ENCODE measurements around the gene UBE2J2. TPM values are rescaled to one million over a fixed set of nuclear protein-coding genes. Genes with fewer than 3 reads are reported as not detected.

Gene UBE2J2
- total RNA-seq, 2 donors from 2014 or later: 27.5 to 33.5 TPM

DNA sequence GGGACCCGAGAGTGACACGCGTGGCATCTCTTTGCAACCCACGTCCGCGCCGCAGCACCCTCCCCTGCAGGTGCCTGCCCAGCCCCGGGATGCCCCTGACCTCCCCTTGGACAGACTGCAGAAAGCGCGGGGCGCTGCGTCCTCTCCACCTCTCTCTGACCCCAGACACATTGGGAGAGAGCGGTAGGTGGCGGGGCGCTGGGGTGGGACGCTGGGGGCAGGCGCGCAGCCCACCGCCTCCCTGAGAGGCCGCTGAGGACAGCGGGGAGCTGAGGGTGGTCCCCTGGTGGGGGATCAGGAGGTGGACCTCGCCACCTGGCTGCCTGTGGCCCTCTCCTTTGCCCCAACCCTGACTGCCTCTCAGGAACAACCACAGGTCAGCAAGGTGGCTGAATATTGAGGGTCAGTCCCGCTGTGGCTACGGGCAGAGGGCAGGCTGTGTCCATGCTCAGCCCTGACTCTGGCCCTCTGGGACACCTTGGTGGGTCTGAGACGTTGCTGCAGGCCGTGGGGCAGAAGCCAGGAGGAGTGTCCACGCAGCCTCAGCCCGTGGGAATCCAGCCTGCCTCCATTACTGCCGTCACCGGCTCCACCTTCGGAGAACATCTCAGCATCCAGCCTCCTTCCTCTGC is 761 bp upstream of the UBE2J2 start:
- Histone ChIP-seq H3K27ac (peak overlapping the region; percentile 84 to 89), H3K4me1 (peaks cover 0 to 47% of the 10 kb centered on the region in 2 donors), H3K4me3 (peak overlapping the region; percentile 95 to 96), H3K36me3 (no peaks in the 10 kb centered on the region), H3K27me3 (no peaks in the 10 kb centered on the region), H3K9me3 (no peaks in the 10 kb centered on the region)
- TF ChIP-seq, protein P1, sequence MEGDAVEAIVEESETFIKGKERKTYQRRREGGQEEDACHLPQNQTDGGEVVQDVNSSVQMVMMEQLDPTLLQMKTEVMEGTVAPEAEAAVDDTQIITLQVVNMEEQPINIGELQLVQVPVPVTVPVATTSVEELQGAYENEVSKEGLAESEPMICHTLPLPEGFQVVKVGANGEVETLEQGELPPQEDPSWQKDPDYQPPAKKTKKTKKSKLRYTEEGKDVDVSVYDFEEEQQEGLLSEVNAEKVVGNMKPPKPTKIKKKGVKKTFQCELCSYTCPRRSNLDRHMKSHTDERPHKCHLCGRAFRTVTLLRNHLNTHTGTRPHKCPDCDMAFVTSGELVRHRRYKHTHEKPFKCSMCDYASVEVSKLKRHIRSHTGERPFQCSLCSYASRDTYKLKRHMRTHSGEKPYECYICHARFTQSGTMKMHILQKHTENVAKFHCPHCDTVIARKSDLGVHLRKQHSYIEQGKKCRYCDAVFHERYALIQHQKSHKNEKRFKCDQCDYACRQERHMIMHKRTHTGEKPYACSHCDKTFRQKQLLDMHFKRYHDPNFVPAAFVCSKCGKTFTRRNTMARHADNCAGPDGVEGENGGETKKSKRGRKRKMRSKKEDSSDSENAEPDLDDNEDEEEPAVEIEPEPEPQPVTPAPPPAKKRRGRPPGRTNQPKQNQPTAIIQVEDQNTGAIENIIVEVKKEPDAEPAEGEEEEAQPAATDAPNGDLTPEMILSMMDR (IDR thresholded peaks at IDR 0.05): no peak
- no peak for DNase-seq (ENCODE audit: low spot score)

DNA sequence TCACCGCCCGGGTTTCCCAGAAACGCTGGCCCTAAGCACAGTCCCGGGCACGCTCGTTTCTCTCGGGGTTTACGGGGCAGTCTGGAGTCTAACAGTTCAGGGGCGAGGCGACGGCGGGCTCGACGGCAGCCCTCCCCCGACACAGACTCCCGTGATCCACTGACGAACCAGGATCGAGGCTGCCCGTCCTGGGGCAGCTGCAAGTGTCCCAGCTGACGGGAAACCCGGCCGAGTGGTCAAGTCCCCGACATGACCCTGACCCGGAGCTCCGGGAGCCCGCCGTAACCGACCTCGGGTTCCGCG is 494 bp downstream of the UBE2J2 start:
- Histone ChIP-seq H3K4me3 (peak overlapping the region; percentile 95 to 96), H3K36me3 (peaks cover under 1% of the 10 kb centered on the region), H3K27ac (peak overlapping the region; percentile 84 to 89), H3K4me1 (peaks cover 0 to 49% of the 10 kb centered on the region in 2 donors), H3K9me3 (no peaks in the 10 kb centered on the region), H3K27me3 (no peaks in the 10 kb centered on the region)
- TF ChIP-seq, protein P1 (IDR thresholded peaks at IDR 0.05): no peak
- no peak for DNase-seq (ENCODE audit: low spot score)

DNA sequence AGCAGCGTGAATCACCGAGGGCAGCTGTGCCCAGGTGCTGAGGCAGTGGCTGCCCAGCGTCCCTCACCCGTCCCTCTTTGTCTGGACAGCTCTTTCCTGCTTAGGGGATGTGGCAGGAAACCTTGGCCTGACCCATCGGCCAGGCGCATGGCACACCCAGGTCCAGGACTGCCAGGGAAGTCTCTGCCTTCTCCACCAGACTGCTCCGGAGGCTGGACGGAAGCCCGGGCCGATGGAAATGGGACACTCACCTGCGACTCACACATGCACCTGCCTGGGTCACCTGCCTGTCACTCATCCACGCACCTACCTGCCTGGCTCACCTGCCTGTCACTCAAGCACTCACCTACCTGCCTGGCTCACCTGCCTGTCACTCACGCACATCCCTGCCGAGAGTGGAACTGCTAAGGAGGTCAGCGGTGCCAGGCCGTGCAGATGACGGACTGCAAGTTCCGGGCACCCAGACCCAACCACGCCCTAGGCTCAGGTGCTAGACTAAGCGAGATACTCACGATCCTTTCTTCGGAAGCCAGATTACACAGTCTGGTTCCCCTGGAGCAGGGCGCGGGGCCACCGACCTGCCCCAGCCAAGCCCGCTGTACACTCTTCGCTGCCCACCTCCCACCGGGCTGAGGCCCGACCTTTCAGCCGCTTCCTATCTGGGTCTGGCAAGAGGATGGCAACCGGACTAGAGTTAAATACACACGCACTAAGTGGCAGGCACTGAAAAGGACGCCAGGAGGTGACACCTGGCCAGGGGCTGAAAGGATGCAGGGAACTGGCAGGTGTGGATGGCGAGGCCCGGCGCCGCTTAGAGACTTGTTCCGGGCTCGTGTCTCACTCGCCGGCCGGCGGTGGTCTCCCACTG is 1.1 kb downstream of the UBE2J2 start:
- H3K27me3 ChIP-seq: no peaks in the 10 kb centered on the region
- no peaks in the 10 kb centered on the region for H3K9me3 ChIP-seq
- H3K4me3 ChIP-seq: peak overlapping the region; percentile 95 to 96
- H3K4me1 ChIP-seq: peaks cover 0 to 49% of the 10 kb centered on the region in 2 donors
- H3K27ac ChIP-seq: peak overlapping the region; percentile 84 to 89
- peaks cover 6% of the 10 kb centered on the region for H3K36me3 ChIP-seq
- TF ChIP-seq, protein P1 (IDR thresholded peaks at IDR 0.05): no peak
- no peak for DNase-seq (ENCODE audit: low spot score)

DNA sequence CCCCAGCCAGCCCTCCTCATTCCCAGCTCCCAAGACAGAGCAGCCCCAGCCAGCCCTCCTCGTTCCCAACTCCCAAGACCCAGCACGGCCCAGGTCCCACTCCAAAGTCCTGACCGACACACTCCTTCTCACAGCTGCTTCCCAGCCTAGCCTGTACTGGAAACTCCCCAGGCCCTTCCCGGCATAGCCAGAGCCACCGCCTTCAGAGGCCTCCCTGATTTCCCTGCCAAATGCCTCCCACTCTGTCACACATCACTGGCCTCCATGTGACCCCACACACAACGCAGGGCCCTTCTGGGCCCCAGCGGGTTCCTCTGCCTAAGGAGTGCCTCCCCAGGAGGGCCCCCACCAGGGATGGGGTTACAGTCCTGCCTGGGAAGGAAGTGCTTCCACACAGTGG is 2.8 kb downstream of the UBE2J2 start:
- Histone ChIP-seq H3K9me3 (no peaks in the 10 kb centered on the region), H3K4me3 (peak overlapping the region in 1 of 2 donors; percentile 6), H3K4me1 (peaks cover 0 to 49% of the 10 kb centered on the region in 2 donors), H3K27ac (no peak overlapping the region), H3K27me3 (no peaks in the 10 kb centered on the region), H3K36me3 (peaks cover 16% of the 10 kb centered on the region)
- no peak for DNase-seq (ENCODE audit: low spot score)
- TF ChIP-seq, protein P1 (IDR thresholded peaks at IDR 0.05): no peak

DNA sequence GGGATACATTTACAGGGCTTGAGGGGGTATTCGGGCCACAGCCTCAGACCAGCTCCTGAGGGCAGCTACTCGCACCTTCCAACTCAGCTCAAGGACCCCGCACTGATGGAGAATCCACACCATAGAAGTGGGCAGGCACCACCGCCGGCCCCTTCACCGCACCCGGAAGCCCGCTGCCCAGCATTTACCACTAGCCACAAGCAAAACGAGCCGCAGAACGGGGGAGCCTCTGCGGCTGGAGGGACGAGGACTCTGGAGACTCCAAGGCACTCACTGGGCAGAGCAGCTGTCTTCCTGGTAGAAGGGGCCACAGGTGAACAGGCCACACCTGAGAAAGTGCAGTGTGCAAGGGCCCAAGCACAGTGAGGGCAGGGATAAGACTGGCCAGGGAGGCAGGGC is 5.4 kb downstream of the UBE2J2 start:
- Histone ChIP-seq H3K4me1 (peaks cover 0 to 39% of the 10 kb centered on the region in 2 donors), H3K27me3 (no peaks in the 10 kb centered on the region), H3K9me3 (no peaks in the 10 kb centered on the region), H3K27ac (no peak overlapping the region), H3K36me3 (peaks cover 36% of the 10 kb centered on the region), H3K4me3 (no peak overlapping the region)
- DNase-seq (ENCODE audit: low spot score): no peak
- TF ChIP-seq, protein P1 (IDR thresholded peaks at IDR 0.05): no peak

Measured in right atrium auricular region (tissue), 2 donors.